IPS DF 4.7 (cell line): ENCODE data around the gene PCDHB11.
A peak's percentile ranks its signal among the peaks of the same experiment; 100 is the strongest.
"Not testable (repeated sequence)": the region's sequence is repeated elsewhere in the genome, so short reads cannot be mapped to it uniquely, and the experiment has no call there.

Experiments
- DNase-seq: peaks from one replicate; pipeline ENCODE4 v3.0.0-alpha.2; 2013; ENCODE audit warnings: low spot score; ENCODE audit errors: extremely low read depth

PCDHB11 gene

GRCh38 chr5:141236516-141237313, 37.3 kb downstream of the PCDHB11 start:
- no peak for DNase-seq

GRCh38 chr5:141241496-141241895, 42.1 kb downstream of the PCDHB11 start:
- DNase-seq, result no peak

GRCh38 chr5:141245250-141245717, 45.9 kb downstream of the PCDHB11 start, which contains the start of gene PCDHB15:
TSS of gene PCDHB15 (plus strand) at chr5:141245395. CDS start at chr5:141245579, 184 bp downstream.
- DNase-seq, result peak; percentile 33

- not testable (repeated sequence) for DNase-seq
Measured at GRCh38 chr5:141246971-141247370, 47.5 kb downstream of the PCDHB11 start.

- not testable (repeated sequence) for DNase-seq
Measured at GRCh38 chr5:141247434-141247833, 48.0 kb downstream of the PCDHB11 start.

- no peak for DNase-seq
Measured at GRCh38 chr5:141250576-141250975, 51.1 kb downstream of the PCDHB11 start.
